NT2/D1 (cell line): ENCODE measurements around the gene AGAP1.

Experiments
- SUZ12 ChIP-seq: IDR thresholded peaks from 2 replicates; pipeline ENCODE4 v1.6.1; 2011; ENCODE audit not compliant: insufficient read length, insufficient read depth; ENCODE audit errors: extremely low read depth
- YY1 ChIP-seq: IDR thresholded peaks from 2 replicates; pipeline ENCODE4 v1.6.1; 2011; ENCODE audit not compliant: insufficient read length, insufficient read depth

DNA sequence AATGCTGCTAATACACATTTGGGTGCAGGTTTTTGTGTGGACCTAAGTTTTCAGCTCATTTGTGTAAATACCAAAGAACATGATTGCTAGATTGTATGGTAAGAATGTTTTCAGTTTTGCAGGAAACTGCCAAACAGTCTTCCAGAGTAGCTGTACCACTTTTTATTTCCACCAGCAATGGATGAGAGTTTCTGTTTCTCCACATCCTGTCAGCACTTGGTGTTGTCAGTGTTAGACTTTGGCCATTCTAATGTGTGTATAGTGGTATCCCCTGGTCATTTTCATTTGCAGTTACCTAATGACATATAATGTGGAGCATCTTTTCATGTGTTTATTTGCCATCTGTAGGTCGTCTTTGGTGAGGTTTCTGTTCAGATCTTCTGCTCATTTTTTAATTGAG lies 337.9 kb downstream of the AGAP1 start:
- no peak for TF ChIP-seq SUZ12
- TF ChIP-seq YY1 = no peak
